SK-N-SH treated with all-trans-retinoic acid at 6 μM for 48 hours (cell line): ENCODE data around the gene GPRIN1.

Source experiments
- ARNTL ChIP-seq: fragments of 450-650 bp; formaldehyde crosslinking; IDR thresholded peaks from 2 replicates; pipeline ENCODE4 v1.5.0; 2020; ENCODE audit warnings: low read depth, mild to moderate bottlenecking, moderate library complexity, borderline replicate concordance
- GLIS3 ChIP-seq: fragments of 250-450 bp; sonication (Bioruptor Pico); IDR thresholded peaks from 2 replicates; pipeline ENCODE4 v1.5.0; 2020; ENCODE audit warnings: mild to moderate bottlenecking, moderate library complexity
- ISL1 ChIP-seq: fragments of 250-450 bp; sonication (Bioruptor Pico); IDR thresholded peaks from 2 replicates; pipeline ENCODE4 v2.1.2; 2022; ENCODE audit warnings: mild to moderate bottlenecking, moderate library complexity
- OSR1 ChIP-seq: fragments of 250-450 bp; sonication (Bioruptor Pico); IDR thresholded peaks from 2 replicates; pipeline ENCODE4 v1.8.0; 2022; ENCODE audit warnings: moderate library complexity, mild to moderate bottlenecking, inconsistent platforms
- PATZ1 ChIP-seq: fragments of 250-450 bp; sonication (Bioruptor Pico); IDR thresholded peaks from 2 replicates; pipeline ENCODE4 v1.8.0; 2020; ENCODE audit warnings: mild to moderate bottlenecking, moderate library complexity, borderline replicate concordance
- POU6F1 ChIP-seq: fragments of 250-450 bp; sonication (Bioruptor Pico); IDR thresholded peaks from 2 replicates; pipeline ENCODE4 v1.8.0; 2021; ENCODE audit warnings: low read depth, mild to moderate bottlenecking, moderate library complexity, borderline replicate concordance
- RARB ChIP-seq: fragments of 250-450 bp; sonication (Bioruptor Pico); IDR thresholded peaks from 2 replicates; pipeline ENCODE4 v1.8.0; 2021; ENCODE audit warnings: mild to moderate bottlenecking, moderate library complexity
- SNAI2 ChIP-seq: fragments of 250-450 bp; sonication (Bioruptor Pico); IDR thresholded peaks from 2 replicates; pipeline ENCODE4 v1.5.0; 2020; ENCODE audit warnings: mild to moderate bottlenecking, moderate library complexity
- TCF4 ChIP-seq: fragments of 250-450 bp; sonication (Bioruptor Pico); IDR thresholded peaks from 2 replicates; pipeline ENCODE4 v1.8.0; 2021; ENCODE audit warnings: mild to moderate bottlenecking, moderate library complexity, borderline replicate concordance
- ZC3H10 ChIP-seq: fragments of 250-450 bp; sonication (Bioruptor Pico); IDR thresholded peaks from 2 replicates; pipeline ENCODE4 v1.5.1; 2021; ENCODE audit warnings: mild to moderate bottlenecking, moderate library complexity
- ZFP3 ChIP-seq: fragments of 250-450 bp; sonication (Bioruptor Pico); IDR thresholded peaks from 2 replicates; pipeline ENCODE4 v1.5.0; 2020; ENCODE audit warnings: mild to moderate bottlenecking, moderate library complexity
- ZNF70 ChIP-seq: fragments of 450-650 bp; formaldehyde crosslinking; IDR thresholded peaks from 2 replicates; pipeline ENCODE4 v1.5.0; 2020; ENCODE audit warnings: mild to moderate bottlenecking, moderate library complexity

GRCh38 chr5:176611435-176611834 lies 1.5 kb upstream of the GPRIN1 start:
- TF ChIP-seq PATZ1 (no peak), TCF4 (CRISPR knock-in tag) (no peak), POU6F1 (CRISPR knock-in tag) (no peak), RARB (CRISPR knock-in tag) (no peak), ZNF70 (no peak), GLIS3 (CRISPR knock-in tag) (no peak), ZC3H10 (CRISPR knock-in tag) (no peak), ARNTL (CRISPR knock-in tag) (no peak), ZFP3 (CRISPR knock-in tag) (no peak), OSR1 (CRISPR knock-in tag) (no peak), SNAI2 (CRISPR knock-in tag) (no peak), ISL1 (CRISPR knock-in tag) (no peak)
